Measurements from ENCODE around the gene ENOX2. TPM values are rescaled to one million over a fixed set of nuclear protein-coding genes. Genes with fewer than 3 reads are reported as not detected.

The ENOX2 gene
- polyA plus RNA-seq, 1 donor (not counting 4 experiments of a cell fraction or from before 2014, with no cell fraction given), result 24.5 TPM

- FAIRE-seq, result no peak
- Histone ChIP-seq H2AFZ (ENCODE audit: control insufficient read depth, low read length) (no peak overlapping the region), H3K36me3 (ENCODE audit: control insufficient read depth in 2 of 2, extremely low read depth in 1 of 2, insufficient read depth in 2 of 2, low read length in 2 of 2) (no peaks in the 10 kb centered on the region), H3K4me2 (ENCODE audit: control insufficient read depth, extremely low read depth, insufficient read depth, low read depth, low read length) (no peak overlapping the region), H3K9me1 (ENCODE audit: control insufficient read depth, extremely low read depth, insufficient read depth, low read length) (no peaks in the 10 kb centered on the region), H3K9ac (ENCODE audit: control insufficient read depth, extremely low read depth, insufficient read depth, low read length) (no peak overlapping the region), H3K9me3 (ENCODE audit: control insufficient read depth, low read depth, low read length) (no peaks in the 10 kb centered on the region), H3K4me3 (ENCODE audit: control insufficient read depth in 2 of 3, extremely low read depth in 1 of 3, insufficient read depth in 2 of 3, low read depth in 1 of 3, low read length in 3 of 3) (no peak overlapping the region), H3K27ac (ENCODE audit: control insufficient read depth, insufficient read depth, low read length) (no peak overlapping the region), H4K20me1 (ENCODE audit: control insufficient read depth, extremely low read depth, insufficient read depth, low read length) (no peaks in the 10 kb centered on the region), H3K27me3 (ENCODE audit: control insufficient read depth, extremely low read depth, insufficient read depth, low read length) (no peaks in the 10 kb centered on the region), H3K4me1 (ENCODE audit: control insufficient read depth, extremely low read depth, insufficient read depth, low read length) (no peaks in the 10 kb centered on the region), H3K79me2 (ENCODE audit: control insufficient read depth, insufficient read depth, low read length) (no peaks in the 10 kb centered on the region)
- TF ChIP-seq EZH2 (IDR thresholded peaks at IDR 0.05; ENCODE audit: low read length) (no peak), CTCF (optimal IDR thresholded peaks at IDR 0.05 in 1 of 3, IDR thresholded peaks at IDR 0.05 in 1 of 3, conservative IDR thresholded peaks at IDR 0.05 in 1 of 3; ENCODE audit: extremely low read depth in 1 of 3, insufficient read depth in 2 of 3, low read length in 3 of 3) (no peak)
- DNase-seq (ENCODE audit: low read depth, low spot score), result no peak
- dilution Hi-C loops (cut with MboI; ENCODE audit: extremely low pct_ligation_motif_present, low sequenced_read_pairs), result no loop called here
Measured at GRCh38 chrX:130885996-130886395, 17.0 kb downstream of the ENOX2 start.

- Histone ChIP-seq H2AFZ (ENCODE audit: control insufficient read depth, low read length) (no peak overlapping the region), H3K27ac (ENCODE audit: control insufficient read depth, insufficient read depth, low read length) (no peak overlapping the region), H3K4me2 (ENCODE audit: control insufficient read depth, extremely low read depth, insufficient read depth, low read depth, low read length) (no peak overlapping the region), H3K9me3 (ENCODE audit: control insufficient read depth, low read depth, low read length) (no peaks in the 10 kb centered on the region), H3K4me1 (ENCODE audit: control insufficient read depth, extremely low read depth, insufficient read depth, low read length) (no peaks in the 10 kb centered on the region), H3K27me3 (ENCODE audit: control insufficient read depth, extremely low read depth, insufficient read depth, low read length) (no peaks in the 10 kb centered on the region), H3K9ac (ENCODE audit: control insufficient read depth, extremely low read depth, insufficient read depth, low read length) (no peak overlapping the region), H3K79me2 (ENCODE audit: control insufficient read depth, insufficient read depth, low read length) (no peaks in the 10 kb centered on the region), H3K36me3 (ENCODE audit: control insufficient read depth in 2 of 2, extremely low read depth in 1 of 2, insufficient read depth in 2 of 2, low read length in 2 of 2) (no peaks in the 10 kb centered on the region), H4K20me1 (ENCODE audit: control insufficient read depth, extremely low read depth, insufficient read depth, low read length) (no peaks in the 10 kb centered on the region), H3K9me1 (ENCODE audit: control insufficient read depth, extremely low read depth, insufficient read depth, low read length) (no peaks in the 10 kb centered on the region), H3K4me3 (ENCODE audit: control insufficient read depth in 2 of 3, extremely low read depth in 1 of 3, insufficient read depth in 2 of 3, low read depth in 1 of 3, low read length in 3 of 3) (no peak overlapping the region)
- TF ChIP-seq EZH2 (IDR thresholded peaks at IDR 0.05; ENCODE audit: low read length) (no peak), CTCF (optimal IDR thresholded peaks at IDR 0.05 in 1 of 3, IDR thresholded peaks at IDR 0.05 in 1 of 3, conservative IDR thresholded peaks at IDR 0.05 in 1 of 3; ENCODE audit: extremely low read depth in 1 of 3, insufficient read depth in 2 of 3, low read length in 3 of 3) (no peak)
- DNase-seq (ENCODE audit: low read depth, low spot score), result no peak
- dilution Hi-C loops (cut with MboI; ENCODE audit: extremely low pct_ligation_motif_present, low sequenced_read_pairs), result no loop called here
- FAIRE-seq, result no peak
Measured at GRCh38 chrX:130885508-130885907, 17.5 kb downstream of the ENOX2 start.
